HG03558 (cell line): ENCODE measurements around the gene RFPL2.

Experiments
- ATAC-seq: cut with Tn5 transposase; IDR thresholded peaks from one replicate; pipeline ENCODE4 v1.9.1; 2021; ENCODE audit warnings: moderate number of reproducible peaks; ENCODE audit not compliant: unreplicated experiment; ENCODE audit errors: extremely low read depth

Gene RFPL2

GRCh38 chr22:32204856-32205722 is at the start of gene RFPL2:
Gene RFPL2, minus strand, starts transcription at chr22:32205073. Its CDS starts 2,622 bp downstream, at chr22:32202451.
- ATAC-seq = no peak

- no peak for ATAC-seq
Measured at GRCh38 chr22:32249231-32249630, 44.4 kb upstream of the RFPL2 start.

- no peak for ATAC-seq
Measured at GRCh38 chr22:32248276-32248675, 43.4 kb upstream of the RFPL2 start.

- ATAC-seq = no peak
Measured at GRCh38 chr22:32246166-32246565, 41.3 kb upstream of the RFPL2 start.

GRCh38 chr22:32245042-32245441 is 40.2 kb upstream of the RFPL2 start:
- no peak for ATAC-seq

- ATAC-seq = no peak
Measured at GRCh38 chr22:32244547-32244946, 39.7 kb upstream of the RFPL2 start.

- ATAC-seq = no peak
Measured at GRCh38 chr22:32240461-32240860, 35.6 kb upstream of the RFPL2 start.

GRCh38 chr22:32237906-32238305 is 33.0 kb upstream of the RFPL2 start:
- no peak for ATAC-seq

- no peak for ATAC-seq
Measured at GRCh38 chr22:32236970-32237369, 32.1 kb upstream of the RFPL2 start.

GRCh38 chr22:32233091-32233490 is 28.2 kb upstream of the RFPL2 start:
- ATAC-seq = no peak

- no peak for ATAC-seq
Measured at GRCh38 chr22:32232191-32232830, 27.4 kb upstream of the RFPL2 start.

- no peak for ATAC-seq
Measured at GRCh38 chr22:32226326-32227104, 21.6 kb upstream of the RFPL2 start.

GRCh38 chr22:32222991-32223390 is 18.1 kb upstream of the RFPL2 start:
- ATAC-seq = no peak

- no peak for ATAC-seq
Measured at GRCh38 chr22:32219026-32219425, 14.2 kb upstream of the RFPL2 start.

GRCh38 chr22:32218470-32218869 is 13.6 kb upstream of the RFPL2 start:
- no peak for ATAC-seq

GRCh38 chr22:32217465-32217864 is 12.6 kb upstream of the RFPL2 start:
- ATAC-seq = no peak

- ATAC-seq = no peak
Measured at GRCh38 chr22:32216911-32217310, 12.0 kb upstream of the RFPL2 start.

- no peak for ATAC-seq
Measured at GRCh38 chr22:32211011-32211410, 6.1 kb upstream of the RFPL2 start.

- no peak for ATAC-seq
Measured at GRCh38 chr22:32208681-32209080, 3.8 kb upstream of the RFPL2 start.

GRCh38 chr22:32207971-32208480 is 3.2 kb upstream of the RFPL2 start:
- ATAC-seq = no peak
